H9 (cell line): ENCODE measurements around the gene BCCIP. TPM values are rescaled to one million over a fixed set of nuclear protein-coding genes. Genes with fewer than 3 reads are reported as not detected.

Source experiments
- DNase-seq: peaks from one replicate; pipeline ENCODE4 v3.0.0-alpha.2; 2017
- H2AFZ ChIP-seq: one replicate; pipeline ENCODE4 v1.6.1; 2013; ENCODE audit warnings: mild to moderate bottlenecking, low read length, control low read depth, moderate library complexity
- H2AK5ac ChIP-seq: 2 replicates; pipeline ENCODE4 v1.6.1; 2013; ENCODE audit warnings: low read length, control low read depth, mixed read lengths; ENCODE audit not compliant: insufficient read length
- H2BK120ac ChIP-seq: one replicate; pipeline ENCODE4 v1.6.1; 2013; ENCODE audit warnings: low read depth, mild to moderate bottlenecking, low read length, control low read depth, inconsistent platforms; ENCODE audit not compliant: poor library complexity, severe bottlenecking
- H2BK12ac ChIP-seq: 2 replicates; pipeline ENCODE4 v1.6.1; 2013; ENCODE audit warnings: low read length, control low read depth, mixed read lengths, low read depth; ENCODE audit not compliant: insufficient read length
- H2BK15ac ChIP-seq: 2 replicates; pipeline ENCODE4 v1.6.1; 2013; ENCODE audit warnings: low read depth, low read length, control low read depth
- H2BK20ac ChIP-seq: one replicate; pipeline ENCODE4 v1.6.1; 2013; ENCODE audit warnings: low read depth, mild to moderate bottlenecking, low read length, control low read depth, inconsistent platforms; ENCODE audit not compliant: poor library complexity, severe bottlenecking
- H2BK5ac ChIP-seq: 2 replicates; pipeline ENCODE4 v1.6.1; 2013; ENCODE audit warnings: low read length, control low read depth, mixed read lengths; ENCODE audit not compliant: insufficient read length
- H3K14ac ChIP-seq: 2 replicates; pipeline ENCODE4 v1.6.1; 2013; ENCODE audit warnings: low read length, control low read depth; ENCODE audit not compliant: insufficient read depth
- H3K18ac ChIP-seq: 2 replicates; pipeline ENCODE4 v1.6.1; 2013; ENCODE audit warnings: low read depth, mild to moderate bottlenecking, mixed read lengths, low read length, control low read depth; ENCODE audit not compliant: insufficient read length
- H3K23ac ChIP-seq: 2 replicates; pipeline ENCODE4 v1.6.1; 2013; ENCODE audit warnings: low read length, control low read depth, mixed read lengths, low read depth; ENCODE audit not compliant: insufficient read length
- H3K23me2 ChIP-seq: 2 replicates; pipeline ENCODE4 v1.6.1; 2013; ENCODE audit warnings: low read depth, mild to moderate bottlenecking, mixed read lengths, low read length, control low read depth; ENCODE audit not compliant: insufficient read length, poor library complexity, severe bottlenecking
- H3K27ac ChIP-seq: 2 replicates; pipeline ENCODE4 v1.5.1; 2013; ENCODE audit warnings: low read length, control low read depth, mixed read lengths, low read depth; ENCODE audit not compliant: insufficient read length
- H3K27me3 ChIP-seq: 2 replicates; pipeline ENCODE4 v1.6.1; 2013; ENCODE audit warnings: low read length, control low read depth, inconsistent platforms; ENCODE audit not compliant: insufficient read depth
- H3K4ac ChIP-seq: 2 replicates; pipeline ENCODE4 v1.6.1; 2013; ENCODE audit warnings: low read depth, mild to moderate bottlenecking, control low read depth, inconsistent platforms, low read length, moderate library complexity
- H3K4me1 ChIP-seq: 2 replicates; pipeline ENCODE4 v1.6.1; 2013; ENCODE audit warnings: low read length, control low read depth, inconsistent platforms; ENCODE audit not compliant: insufficient read depth
- H3K4me2 ChIP-seq: 2 replicates; pipeline ENCODE4 v1.6.1; 2013; ENCODE audit warnings: low read length, control low read depth, mixed read lengths; ENCODE audit not compliant: insufficient read length, insufficient read depth
- H3K56ac ChIP-seq: 2 replicates; pipeline ENCODE4 v1.6.1; 2013; ENCODE audit warnings: low read depth, mild to moderate bottlenecking, mixed read lengths, low read length, control low read depth; ENCODE audit not compliant: insufficient read length
- H3K79me1 ChIP-seq: 2 replicates; pipeline ENCODE4 v1.6.1; 2013; ENCODE audit warnings: low read depth, mild to moderate bottlenecking, moderate library complexity, low read length, control low read depth, inconsistent platforms; ENCODE audit not compliant: insufficient read depth, poor library complexity, severe bottlenecking
- H3K79me2 ChIP-seq: 2 replicates; pipeline ENCODE4 v1.6.1; 2013; ENCODE audit warnings: low read length, control low read depth, inconsistent platforms; ENCODE audit not compliant: insufficient read depth
- H3K9ac ChIP-seq: 2 replicates; pipeline ENCODE4 v1.6.1; 2013; ENCODE audit warnings: low read length, control low read depth, mixed read lengths; ENCODE audit not compliant: insufficient read length; ENCODE audit errors: extremely low read depth
- H3K9me3 ChIP-seq: one replicate; pipeline ENCODE4 v1.6.1; 2013; ENCODE audit warnings: low read depth, low read length, inconsistent platforms; ENCODE audit not compliant: control insufficient read depth
- H3T11ph ChIP-seq: one replicate; pipeline ENCODE4 v1.6.1; 2013; ENCODE audit warnings: mild to moderate bottlenecking, low read length, control low read depth, inconsistent platforms
- H4K20me1 ChIP-seq: one replicate; pipeline ENCODE4 v1.6.1; 2013; ENCODE audit not compliant: control insufficient read depth, insufficient read length, insufficient read depth
- H4K5ac ChIP-seq: 2 replicates; pipeline ENCODE4 v1.6.1; 2013; ENCODE audit warnings: low read depth, mild to moderate bottlenecking, mixed read lengths, low read length, control low read depth; ENCODE audit not compliant: insufficient read length
- H4K8ac ChIP-seq: replicated peaks from 2 replicates; pipeline ENCODE4 v1.6.1; 2013; ENCODE audit warnings: low read length, control low read depth, mixed read lengths, low read depth; ENCODE audit not compliant: insufficient read length
- H4K91ac ChIP-seq: 2 replicates; pipeline ENCODE4 v1.6.1; 2013; ENCODE audit warnings: low read depth, mild to moderate bottlenecking, moderate library complexity, mixed read lengths, low read length, control low read depth; ENCODE audit not compliant: insufficient read length
- H3K27ac Mint-ChIP-seq, 3 experiments: 2 replicates in 2 of 3; 3 replicates in 1 of 3; pipeline ENCODE4 v1.8.0; 2020 to 2021; ENCODE audit warnings: mixed read lengths in 3 of 3, mild to moderate bottlenecking in 1 of 3, moderate library complexity in 1 of 3
- H3K27me3 Mint-ChIP-seq: 2 replicates; pipeline ENCODE4 v1.8.0; 2021; ENCODE audit warnings: low read depth, mild to moderate bottlenecking, moderate library complexity, mixed read lengths
- H3K36me3 Mint-ChIP-seq, 3 experiments: 2 replicates in 2 of 3; 3 replicates in 1 of 3; pipeline ENCODE4 v1.8.0; 2020 to 2021; ENCODE audit warnings: low read depth in 3 of 3, mixed read lengths in 3 of 3; ENCODE audit not compliant: insufficient read depth in 1 of 3
- H3K4me1 Mint-ChIP-seq, 2 experiments: 2 replicates each; pipeline ENCODE4 v1.8.0; 2020; ENCODE audit warnings: mixed read lengths in 2 of 2
- H3K4me3 Mint-ChIP-seq, 2 experiments: 2 replicates in 1 of 2; 3 replicates in 1 of 2; pipeline ENCODE4 v1.8.0; 2020 to 2021; ENCODE audit warnings: mild to moderate bottlenecking in 2 of 2, mixed read lengths in 2 of 2, moderate library complexity in 1 of 2
- H3K9me3 Mint-ChIP-seq, 2 experiments: 2 replicates in 1 of 2; 3 replicates in 1 of 2; pipeline ENCODE4 v1.8.0; 2020; ENCODE audit warnings: mild to moderate bottlenecking in 2 of 2, mixed read lengths in 2 of 2, moderate library complexity in 1 of 2
- WGBS: extraction: QIAGEN DNeasy Blood & Tissue Kit; methylation state at CpG from one replicate; pipeline ENCODE4 v1.1.7; 2013; ENCODE audit warnings: missing lambda C conversion rate, low lambda C conversion rate, mixed read lengths; ENCODE audit not compliant: insufficient read length; ENCODE audit errors: extremely low coverage; 5-methylcytosine and 5-hydroxymethylcytosine counted together
- total RNA-seq: library from RNA; stranded (reverse); gene quantifications from 2 replicates; pipeline ENCODE4 v1.2.1, GENCODE V29; 2021
- TF ChIP-seq, protein P1 (sequence below): fragments of 200-600 bp; sonication (generic); conservative IDR thresholded peaks from 3 replicates; pipeline ENCODE4 v1.8.0; 2021; ENCODE audit warnings: antibody characterized with exemption, mild to moderate bottlenecking

The BCCIP gene
- total RNA-seq, 1 experiment from 2014 or later, result 119 TPM

DNA sequence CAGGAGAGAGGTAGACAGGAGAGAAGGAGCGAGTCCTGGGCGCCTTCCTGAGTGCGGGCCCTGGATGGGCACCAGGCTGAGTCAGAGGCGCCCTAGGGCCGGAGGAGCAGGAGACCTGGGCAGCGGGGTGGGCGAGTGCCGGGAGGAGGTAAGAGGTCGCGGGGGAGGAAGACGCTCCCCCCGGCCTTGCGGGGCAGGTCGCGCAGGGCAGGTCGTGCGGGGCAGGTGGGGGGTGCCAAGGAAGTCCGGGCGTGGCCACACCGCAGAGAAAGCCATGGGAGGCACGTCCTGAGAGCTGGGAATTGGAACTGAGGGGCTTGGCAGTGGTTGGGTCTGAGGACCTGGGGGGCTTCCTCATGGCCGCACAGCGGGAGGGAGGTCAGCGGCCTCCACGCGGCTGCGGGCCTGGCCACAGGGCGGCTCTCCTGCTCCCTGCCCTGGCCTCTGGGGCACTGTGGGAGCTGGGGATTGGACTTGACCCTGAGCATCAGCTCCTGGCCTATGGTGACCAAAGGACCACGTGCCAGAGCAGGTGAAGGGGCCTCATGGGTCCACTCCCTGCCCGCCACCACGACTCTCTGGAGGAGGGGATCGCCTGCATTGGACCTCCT is 48.7 kb upstream of the BCCIP start:
- no peak overlapping the region for H2BK5ac ChIP-seq
- no peaks in the 10 kb centered on the region for H3K79me1 ChIP-seq
- H2AK5ac ChIP-seq, result no peak overlapping the region
- H3T11ph ChIP-seq, result no peak overlapping the region
- no peaks in the 10 kb centered on the region for H3K79me2 ChIP-seq
- no peak overlapping the region for H3K27ac ChIP-seq
- Mint-ChIP-seq H3K27me3 (peaks cover 7% of the 10 kb centered on the region), H3K36me3 (no peaks in the 10 kb centered on the region; a peak in 1 of 7 replicates), H3K27ac (no peak overlapping the region), H3K9me3 (peaks cover 0 to 5% of the 10 kb centered on the region in 2 experiments), H3K4me1 (no peaks in the 10 kb centered on the region), H3K4me3 (no peak overlapping the region)
- no peak overlapping the region for H3K4me2 ChIP-seq
- H3K27me3 ChIP-seq, result no peaks in the 10 kb centered on the region
- H3K4ac ChIP-seq, result no peak overlapping the region
- no peaks in the 10 kb centered on the region for H3K9me3 ChIP-seq
- H3K23me2 ChIP-seq, result no peaks in the 10 kb centered on the region
- no peak for DNase-seq
- H3K14ac ChIP-seq, result no peak overlapping the region
- H4K20me1 ChIP-seq, result no peaks in the 10 kb centered on the region
- H2BK20ac ChIP-seq, result no peak overlapping the region
- no peak overlapping the region for H3K18ac ChIP-seq
- H4K8ac ChIP-seq, result no peak overlapping the region
- no peaks in the 10 kb centered on the region for H3K4me1 ChIP-seq
- no peak overlapping the region for H2AFZ ChIP-seq
- no peak overlapping the region for H3K23ac ChIP-seq
- WGBS, result no CpG with 5 or more reads among the region's 32 CpGs
- TF ChIP-seq, protein P1, sequence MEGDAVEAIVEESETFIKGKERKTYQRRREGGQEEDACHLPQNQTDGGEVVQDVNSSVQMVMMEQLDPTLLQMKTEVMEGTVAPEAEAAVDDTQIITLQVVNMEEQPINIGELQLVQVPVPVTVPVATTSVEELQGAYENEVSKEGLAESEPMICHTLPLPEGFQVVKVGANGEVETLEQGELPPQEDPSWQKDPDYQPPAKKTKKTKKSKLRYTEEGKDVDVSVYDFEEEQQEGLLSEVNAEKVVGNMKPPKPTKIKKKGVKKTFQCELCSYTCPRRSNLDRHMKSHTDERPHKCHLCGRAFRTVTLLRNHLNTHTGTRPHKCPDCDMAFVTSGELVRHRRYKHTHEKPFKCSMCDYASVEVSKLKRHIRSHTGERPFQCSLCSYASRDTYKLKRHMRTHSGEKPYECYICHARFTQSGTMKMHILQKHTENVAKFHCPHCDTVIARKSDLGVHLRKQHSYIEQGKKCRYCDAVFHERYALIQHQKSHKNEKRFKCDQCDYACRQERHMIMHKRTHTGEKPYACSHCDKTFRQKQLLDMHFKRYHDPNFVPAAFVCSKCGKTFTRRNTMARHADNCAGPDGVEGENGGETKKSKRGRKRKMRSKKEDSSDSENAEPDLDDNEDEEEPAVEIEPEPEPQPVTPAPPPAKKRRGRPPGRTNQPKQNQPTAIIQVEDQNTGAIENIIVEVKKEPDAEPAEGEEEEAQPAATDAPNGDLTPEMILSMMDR, result no peak
- no peak overlapping the region for H2BK120ac ChIP-seq
- no peak overlapping the region for H4K91ac ChIP-seq
- H2BK15ac ChIP-seq, result no peak overlapping the region
- H3K56ac ChIP-seq, result no peak overlapping the region
- H3K9ac ChIP-seq, result no peak overlapping the region
- no peak overlapping the region for H4K5ac ChIP-seq
- H2BK12ac ChIP-seq, result no peak overlapping the region
